ENCODE results near the gene GLRX5. TPM values are rescaled to one million over a fixed set of nuclear protein-coding genes. Genes with fewer than 3 reads are reported as not detected.

GLRX5 gene
- 50.2 and 80.8 TPM in 2 replicates for total RNA-seq
- 180 and 181 TPM in 2 replicates for polyA plus RNA-seq

- Histone ChIP-seq H3K27ac (peak within 1 kb of the TSS; percentile 79), H3K4me1 (ENCODE audit: low read depth) (peaks cover 21% of the 10 kb centered on the region), H3K9me3 (ENCODE audit: low read depth) (no peaks in the 10 kb centered on the region), H3K27me3 (no peaks in the 10 kb centered on the region), H3K36me3 (no peaks in the 10 kb centered on the region), H3K4me3 (peak within 1 kb of the TSS; percentile 50)
- peak; percentile 99 to 100 for DNase-seq (ENCODE audit: low read depth in 1 of 2, low spot score in 1 of 2)
- TF ChIP-seq CTCF (IDR thresholded peaks at IDR 0.05; ENCODE audit: low read depth, low read length), result no peak
These were observed at the start of gene GLRX5 for GRCh38 chr14:95534299-95535225. TSS of gene GLRX5 (plus strand) at chr14:95535050. CDS start at chr14:95535090, 40 bp downstream.

- no peak for TF ChIP-seq CTCF (IDR thresholded peaks at IDR 0.05; ENCODE audit: low read depth, low read length)
- Histone ChIP-seq H3K36me3 (no peaks in the 10 kb centered on the region), H3K4me1 (ENCODE audit: low read depth) (no peaks in the 10 kb centered on the region), H3K27me3 (no peaks in the 10 kb centered on the region), H3K4me3 (no peak overlapping the region), H3K9me3 (ENCODE audit: low read depth) (no peaks in the 10 kb centered on the region), H3K27ac (no peak overlapping the region)
- DNase-seq (ENCODE audit: low read depth in 1 of 2, low spot score in 1 of 2), result no peak
These were observed 49.5 kb upstream of the GLRX5 start for GRCh38 chr14:95485222-95485819.

- Histone ChIP-seq H3K27me3 (no peaks in the 10 kb centered on the region), H3K4me3 (no peak overlapping the region), H3K27ac (no peak overlapping the region), H3K4me1 (ENCODE audit: low read depth) (no peaks in the 10 kb centered on the region), H3K36me3 (no peaks in the 10 kb centered on the region), H3K9me3 (ENCODE audit: low read depth) (no peaks in the 10 kb centered on the region)
- DNase-seq (ENCODE audit: low read depth in 1 of 2, low spot score in 1 of 2), result no peak
- no peak for TF ChIP-seq CTCF (IDR thresholded peaks at IDR 0.05; ENCODE audit: low read depth, low read length)
These were observed 47.8 kb upstream of the GLRX5 start for GRCh38 chr14:95486875-95487668.

GRCh38 chr14:95487669-95488084, 47.2 kb upstream of the GLRX5 start:
- H3K27ac ChIP-seq, result no peak overlapping the region
- no peaks in the 10 kb centered on the region for H3K4me1 ChIP-seq (ENCODE audit: low read depth)
- DNase-seq (ENCODE audit: low read depth in 1 of 2, low spot score in 1 of 2), result no peak
- H3K36me3 ChIP-seq, result no peaks in the 10 kb centered on the region
- no peak for TF ChIP-seq CTCF (IDR thresholded peaks at IDR 0.05; ENCODE audit: low read depth, low read length)
- H3K9me3 ChIP-seq (ENCODE audit: low read depth), result no peaks in the 10 kb centered on the region
- H3K27me3 ChIP-seq, result no peaks in the 10 kb centered on the region
- H3K4me3 ChIP-seq, result no peak overlapping the region
